GM12878 (cell line): ENCODE data around the gene DDX10. TPM values are rescaled to one million over a fixed set of nuclear protein-coding genes. Genes with fewer than 3 reads are reported as not detected.

ENCODE experiments used
- BACH1 ChIP-seq: fragments of 450-650 bp; IDR thresholded peaks from 2 replicates; pipeline ENCODE4 v1.6.1; 2017; ENCODE audit warnings: mild to moderate bottlenecking, borderline replicate concordance
- BMI1 ChIP-seq: fragments of 450-650 bp; IDR thresholded peaks from 2 replicates; pipeline ENCODE4 v1.6.1; 2016; ENCODE audit warnings: mild to moderate bottlenecking, moderate library complexity, borderline replicate concordance
- BRCA1 ChIP-seq: IDR thresholded peaks from 2 replicates; pipeline ENCODE4 v1.6.1; 2011; ENCODE audit warnings: low read depth, low read length, improper control_type of control experiment
- CBX3 ChIP-seq: fragments of 200-600 bp; sonication (generic); IDR thresholded peaks from 2 replicates; pipeline ENCODE4 v1.6.1; 2016; ENCODE audit warnings: low read depth, borderline replicate concordance
- CHD1 ChIP-seq: IDR thresholded peaks from 2 replicates; pipeline ENCODE4 v1.6.1; 2012; ENCODE audit warnings: low read depth, low read length, improper control_type of control experiment
- DPF2 ChIP-seq: fragments of 450-650 bp; IDR thresholded peaks from 2 replicates; pipeline ENCODE4 v1.6.1; 2017; ENCODE audit warnings: mild to moderate bottlenecking
- EGR1 ChIP-seq, 2 experiments: IDR thresholded peaks; 1 replicate in 1 of 2; 2 replicates in 1 of 2; pipeline ENCODE4 v1.6.1; 2011 to 2012; ENCODE audit warnings: low read depth in 2 of 2, low read length in 2 of 2, borderline replicate concordance in 1 of 2, mild to moderate bottlenecking in 1 of 2, moderate library complexity in 1 of 2
- GATAD2B ChIP-seq: fragments of 450-650 bp; conservative IDR thresholded peaks from 2 replicates; pipeline ENCODE4 v1.6.1; 2017; ENCODE audit warnings: low read depth, mild to moderate bottlenecking, moderate library complexity
- IKZF1 ChIP-seq: fragments of 450-650 bp; conservative IDR thresholded peaks from 2 replicates; pipeline ENCODE4 v1.6.1; 2017; ENCODE audit warnings: antibody characterized with exemption, mild to moderate bottlenecking
- IRF4 ChIP-seq: IDR thresholded peaks from 2 replicates; pipeline ENCODE4 v1.6.1; 2011; ENCODE audit warnings: low read depth, low read length
- MTA2 ChIP-seq: fragments of 450-650 bp; IDR thresholded peaks from 2 replicates; pipeline ENCODE4 v1.6.1; 2016; ENCODE audit warnings: low read depth, mild to moderate bottlenecking, moderate library complexity
- NR2C1 ChIP-seq: fragments of 450-650 bp; IDR thresholded peaks from 2 replicates; pipeline ENCODE4 v1.6.1; 2017; ENCODE audit warnings: antibody characterized with exemption, mild to moderate bottlenecking, moderate library complexity
- POU2F2 ChIP-seq: IDR thresholded peaks from 3 replicates; pipeline ENCODE4 v1.6.1; 2011; ENCODE audit warnings: low read depth, mild to moderate bottlenecking, low read length, borderline replicate concordance
- RAD51 ChIP-seq: fragments of 450-650 bp; IDR thresholded peaks from 2 replicates; pipeline ENCODE4 v1.6.1; 2016; ENCODE audit warnings: moderate library complexity, mild to moderate bottlenecking, inconsistent platforms
- SMC3 ChIP-seq: IDR thresholded peaks from 2 replicates; pipeline ENCODE4 v1.6.1; 2011; ENCODE audit warnings: low read length, improper control_type of control experiment, borderline replicate concordance
- SP1 ChIP-seq: IDR thresholded peaks from one replicate; pipeline ENCODE4 v1.6.1; 2011; ENCODE audit warnings: low read depth, low read length
- SPI1 ChIP-seq: IDR thresholded peaks from 2 replicates; pipeline ENCODE4 v1.6.1; 2011; ENCODE audit warnings: low read depth, mild to moderate bottlenecking, low read length, moderate library complexity, borderline replicate concordance; ENCODE audit not compliant: insufficient read depth
- SREBF2 ChIP-seq: IDR thresholded peaks from 2 replicates; pipeline ENCODE4 v1.6.1; 2012; ENCODE audit warnings: mild to moderate bottlenecking, low read length
- ZNF274 ChIP-seq: IDR thresholded peaks from one replicate; pipeline ENCODE4 v1.8.0; 2011; ENCODE audit not compliant: insufficient read length, insufficient read depth
- ZZZ3 ChIP-seq: IDR thresholded peaks from 2 replicates; pipeline ENCODE4 v1.6.1; 2011; ENCODE audit warnings: low read depth; ENCODE audit not compliant: control insufficient read depth, insufficient read length
- polyA plus RNA-seq, 11 experiments: library from polyadenylated mRNA; depleted of rRNA in 4 of 11; unstranded in 6 of 11; stranded (reverse) in 5 of 11; fragments of >200 nt; fragmentation: Nextera tagmentation in 4 of 11; fragmentation: Illumina TruSeq in 1 of 11; extraction: Ambion mirVana in 4 of 11; extraction: Trizol in 1 of 11; gene quantifications; 1 replicate in 1 of 11; 2 replicates in 10 of 11; pipeline versions ENCODE4 v1.2.1 to v1.2.3, GENCODE V29; 2011 to 2016; ENCODE audit warnings: inconsistent platforms in 2 of 11, missing spikeins in 2 of 11, low read depth in 1 of 11
- total RNA-seq, 4 experiments: library from RNA; depleted of rRNA in 3 of 4; stranded (reverse); fragments of >200 nt in 3 of 4; fragmentation: Illumina TruSeq in 1 of 4; extraction: Trizol in 1 of 4; gene quantifications; 2 replicates each; pipeline versions ENCODE4 v1.2.1 to v1.2.3, GENCODE V29; 2013 to 2021
- TF ChIP-seq, protein P1 (sequence below): IDR thresholded peaks from 2 replicates; pipeline ENCODE4 v1.6.1; 2012; ENCODE audit warnings: low read depth, low read length, improper control_type of control experiment
- TF ChIP-seq, protein P2 (sequence below): fragments of 450-650 bp; IDR thresholded peaks from 2 replicates; pipeline ENCODE4 v1.6.1; 2017; ENCODE audit warnings: mild to moderate bottlenecking, low read depth, inconsistent platforms; ENCODE audit not compliant: poor library complexity, severe bottlenecking
- TF ChIP-seq, protein P3 (sequence below): IDR thresholded peaks from 2 replicates; pipeline ENCODE4 v1.6.1; 2012; ENCODE audit warnings: low read depth, low read length, improper control_type of control experiment
- TF ChIP-seq, protein P4 (sequence below), 3 experiments: IDR thresholded peaks in 2 of 3; conservative IDR thresholded peaks in 1 of 3; 2 replicates each; pipeline ENCODE4 v1.5.1; 2011; ENCODE audit warnings: low read depth in 3 of 3, low read length in 3 of 3, mild to moderate bottlenecking in 3 of 3, control low read depth in 2 of 3, moderate library complexity in 2 of 3, inconsistent platforms in 1 of 3, mixed read lengths in 1 of 3; ENCODE audit not compliant: control insufficient read depth in 2 of 3, insufficient read depth in 1 of 3; ENCODE audit errors: extremely low read depth in 1 of 3
- TF ChIP-seq, protein P5 (sequence below): IDR thresholded peaks from 2 replicates; pipeline ENCODE4 v1.6.1; 2011; ENCODE audit warnings: low read depth, low read length, improper control_type of control experiment, borderline replicate concordance

DDX10 gene
- total and polyA plus RNA-seq, 10 of the 15 experiments (the other 5 are each of a cell fraction or from before 2014, with no cell fraction given): 20.9 to 51.5 (median 31.9) TPM

DNA sequence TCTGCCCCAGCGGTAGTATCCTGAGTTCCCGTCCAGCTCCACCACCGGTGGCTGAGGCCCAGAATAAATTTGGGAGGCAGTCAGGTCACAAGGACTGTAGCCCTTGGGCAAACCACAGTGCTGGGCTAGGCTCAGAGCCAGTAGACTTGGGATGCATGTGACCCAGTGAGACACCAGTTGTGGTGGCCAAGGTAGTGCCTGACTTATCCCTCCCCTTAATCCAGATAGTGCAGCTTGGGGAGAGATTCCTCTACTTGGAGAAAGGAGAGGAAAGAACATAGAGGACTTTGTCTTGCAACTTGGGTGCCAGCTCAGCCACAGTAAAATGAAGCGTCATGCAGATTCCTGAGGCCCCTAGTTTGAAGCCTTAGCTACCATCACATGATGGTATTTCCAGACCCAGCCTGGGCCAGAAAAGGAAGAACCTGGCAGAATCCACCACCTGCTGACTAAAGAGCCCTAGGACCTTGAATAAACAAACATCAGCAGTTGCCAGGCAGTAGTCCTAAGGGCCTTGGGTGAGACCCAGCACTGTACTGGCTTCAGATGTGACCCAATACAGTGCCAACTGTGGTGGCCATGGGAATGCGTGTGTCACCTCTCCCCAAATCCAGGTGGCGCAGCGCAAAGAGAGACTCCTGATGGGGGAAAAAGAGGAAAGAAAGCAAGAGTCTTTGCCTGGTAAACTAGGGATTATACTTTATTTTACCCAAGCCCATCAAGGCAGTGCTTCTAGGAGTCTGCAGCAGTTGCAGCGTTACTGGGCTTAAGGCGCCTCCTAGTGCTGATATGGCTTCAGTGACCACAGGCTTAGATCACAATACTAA is 17.0 kb upstream of the DDX10 start (continued):
- TF ChIP-seq IKZF1 (0 out of 2 replicates have a peak, but pooled peaks have one; percentile 19), SP1 (no peak), BRCA1 (no peak), RAD51 (no peak), CHD1 (no peak), SPI1 (no peak), NR2C1 (no peak), SMC3 (peak; percentile 94), DPF2 (no peak), MTA2 (no peak), IRF4 (no peak), ZNF274 (no peak), BACH1 (no peak), BMI1 (no peak), SREBF2 (no peak), EGR1 (IDR thresholded peaks at IDR 0.05; ENCODE audit: borderline replicate concordance in 1 of 2, low read depth in 2 of 2, low read length in 2 of 2) (no peak), ZZZ3 (no peak), CBX3 (no peak), GATAD2B (no peak), POU2F2 (peak; percentile 17; the same call in 1 of the 3 replicates)
- TF ChIP-seq, protein P1, sequence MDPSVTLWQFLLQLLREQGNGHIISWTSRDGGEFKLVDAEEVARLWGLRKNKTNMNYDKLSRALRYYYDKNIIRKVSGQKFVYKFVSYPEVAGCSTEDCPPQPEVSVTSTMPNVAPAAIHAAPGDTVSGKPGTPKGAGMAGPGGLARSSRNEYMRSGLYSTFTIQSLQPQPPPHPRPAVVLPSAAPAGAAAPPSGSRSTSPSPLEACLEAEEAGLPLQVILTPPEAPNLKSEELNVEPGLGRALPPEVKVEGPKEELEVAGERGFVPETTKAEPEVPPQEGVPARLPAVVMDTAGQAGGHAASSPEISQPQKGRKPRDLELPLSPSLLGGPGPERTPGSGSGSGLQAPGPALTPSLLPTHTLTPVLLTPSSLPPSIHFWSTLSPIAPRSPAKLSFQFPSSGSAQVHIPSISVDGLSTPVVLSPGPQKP: no peak
- TF ChIP-seq, protein P2, sequence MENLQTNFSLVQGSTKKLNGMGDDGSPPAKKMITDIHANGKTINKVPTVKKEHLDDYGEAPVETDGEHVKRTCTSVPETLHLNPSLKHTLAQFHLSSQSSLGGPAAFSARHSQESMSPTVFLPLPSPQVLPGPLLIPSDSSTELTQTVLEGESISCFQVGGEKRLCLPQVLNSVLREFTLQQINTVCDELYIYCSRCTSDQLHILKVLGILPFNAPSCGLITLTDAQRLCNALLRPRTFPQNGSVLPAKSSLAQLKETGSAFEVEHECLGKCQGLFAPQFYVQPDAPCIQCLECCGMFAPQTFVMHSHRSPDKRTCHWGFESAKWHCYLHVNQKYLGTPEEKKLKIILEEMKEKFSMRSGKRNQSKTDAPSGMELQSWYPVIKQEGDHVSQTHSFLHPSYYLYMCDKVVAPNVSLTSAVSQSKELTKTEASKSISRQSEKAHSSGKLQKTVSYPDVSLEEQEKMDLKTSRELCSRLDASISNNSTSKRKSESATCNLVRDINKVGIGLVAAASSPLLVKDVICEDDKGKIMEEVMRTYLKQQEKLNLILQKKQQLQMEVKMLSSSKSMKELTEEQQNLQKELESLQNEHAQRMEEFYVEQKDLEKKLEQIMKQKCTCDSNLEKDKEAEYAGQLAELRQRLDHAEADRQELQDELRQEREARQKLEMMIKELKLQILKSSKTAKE: no peak
- TF ChIP-seq, protein P3, sequence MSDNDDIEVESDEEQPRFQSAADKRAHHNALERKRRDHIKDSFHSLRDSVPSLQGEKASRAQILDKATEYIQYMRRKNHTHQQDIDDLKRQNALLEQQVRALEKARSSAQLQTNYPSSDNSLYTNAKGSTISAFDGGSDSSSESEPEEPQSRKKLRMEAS: no peak
- TF ChIP-seq, protein P4, sequence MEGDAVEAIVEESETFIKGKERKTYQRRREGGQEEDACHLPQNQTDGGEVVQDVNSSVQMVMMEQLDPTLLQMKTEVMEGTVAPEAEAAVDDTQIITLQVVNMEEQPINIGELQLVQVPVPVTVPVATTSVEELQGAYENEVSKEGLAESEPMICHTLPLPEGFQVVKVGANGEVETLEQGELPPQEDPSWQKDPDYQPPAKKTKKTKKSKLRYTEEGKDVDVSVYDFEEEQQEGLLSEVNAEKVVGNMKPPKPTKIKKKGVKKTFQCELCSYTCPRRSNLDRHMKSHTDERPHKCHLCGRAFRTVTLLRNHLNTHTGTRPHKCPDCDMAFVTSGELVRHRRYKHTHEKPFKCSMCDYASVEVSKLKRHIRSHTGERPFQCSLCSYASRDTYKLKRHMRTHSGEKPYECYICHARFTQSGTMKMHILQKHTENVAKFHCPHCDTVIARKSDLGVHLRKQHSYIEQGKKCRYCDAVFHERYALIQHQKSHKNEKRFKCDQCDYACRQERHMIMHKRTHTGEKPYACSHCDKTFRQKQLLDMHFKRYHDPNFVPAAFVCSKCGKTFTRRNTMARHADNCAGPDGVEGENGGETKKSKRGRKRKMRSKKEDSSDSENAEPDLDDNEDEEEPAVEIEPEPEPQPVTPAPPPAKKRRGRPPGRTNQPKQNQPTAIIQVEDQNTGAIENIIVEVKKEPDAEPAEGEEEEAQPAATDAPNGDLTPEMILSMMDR (IDR thresholded peaks at IDR 0.05 in 2 of 3, conservative IDR thresholded peaks at IDR 0.05 in 1 of 3; ENCODE audit: control insufficient read depth in 2 of 3, extremely low read depth in 1 of 3, insufficient read depth in 1 of 3, low read depth in 3 of 3, low read length in 3 of 3): peak; percentile 86 to 88 (median 86)
- TF ChIP-seq, protein P5, sequence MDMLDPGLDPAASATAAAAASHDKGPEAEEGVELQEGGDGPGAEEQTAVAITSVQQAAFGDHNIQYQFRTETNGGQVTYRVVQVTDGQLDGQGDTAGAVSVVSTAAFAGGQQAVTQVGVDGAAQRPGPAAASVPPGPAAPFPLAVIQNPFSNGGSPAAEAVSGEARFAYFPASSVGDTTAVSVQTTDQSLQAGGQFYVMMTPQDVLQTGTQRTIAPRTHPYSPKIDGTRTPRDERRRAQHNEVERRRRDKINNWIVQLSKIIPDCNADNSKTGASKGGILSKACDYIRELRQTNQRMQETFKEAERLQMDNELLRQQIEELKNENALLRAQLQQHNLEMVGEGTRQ: no peak
